Ascending aorta (tissue), 2 donors: Measurements from ENCODE around the gene GDF15. TPM values are rescaled to one million over a fixed set of nuclear protein-coding genes. Genes with fewer than 3 reads are reported as not detected.
"Not testable (repeated sequence)": the region's sequence is repeated elsewhere in the genome, so short reads cannot be mapped to it uniquely, and the experiment has no call there.

Source experiments
- DNase-seq, 2 donors: peaks; one replicate each; pipeline ENCODE4 v3.0.0-alpha.2; 2019; ENCODE audit warnings: low spot score in 2 of 2
- H3K27ac ChIP-seq, 2 donors: fragments of 200-600 bp; sonication (generic); one replicate each; pipeline ENCODE4 v1.5.1; 2016 to 2017; ENCODE audit warnings: mild to moderate bottlenecking in 1 of 2
- H3K27me3 ChIP-seq: fragments of 200-600 bp; sonication (generic); one replicate; pipeline ENCODE4 v1.5.1; 2017
- H3K36me3 ChIP-seq, 2 donors: fragments of 200-600 bp; sonication (generic); one replicate each; pipeline ENCODE4 v1.5.1; 2016
- H3K4me1 ChIP-seq, 2 donors: fragments of 200-600 bp; sonication (generic); one replicate each; pipeline ENCODE4 v1.5.1; 2016 to 2017; ENCODE audit warnings: mild to moderate bottlenecking in 1 of 2
- H3K4me3 ChIP-seq, 2 donors: fragments of 200-600 bp; sonication (generic); one replicate each; pipeline ENCODE4 v1.5.1; 2016 to 2017; ENCODE audit warnings: mild to moderate bottlenecking in 1 of 2
- H3K9me3 ChIP-seq, 2 donors: fragments of 200-600 bp; sonication (generic); one replicate each; pipeline ENCODE4 v1.5.1; 2016
- CTCF ChIP-seq, 3 experiments: fragments of 200-600 bp in 2 of 3; fragments of 450-650 bp in 1 of 3; sonication (generic) in 2 of 3; IDR thresholded peaks; one replicate each; pipeline ENCODE4 v1.5.1; 2016 to 2019; ENCODE audit warnings: antibody characterized with exemption in 3 of 3, mild to moderate bottlenecking in 1 of 3, moderate library complexity in 1 of 3
- intact Hi-C: fragments of 100-400 bp; cut with DNase I; formaldehyde crosslinking; loops from one replicate; pipeline ENCODE4 v1.15.1; 2023
- total RNA-seq: library from RNA; depleted of rRNA; stranded (reverse); fragments of >200 nt; gene quantifications from one replicate; pipeline ENCODE4 v1.1.0, GENCODE V29; 2016

GDF15 gene
- total RNA-seq, 1 donor from 2014 or later: 8.5 TPM

GRCh38 chr19:18379803-18380747 lies 5.9 kb upstream of the GDF15 start:
- Histone ChIP-seq H3K4me1 (peaks cover 4 to 12% of the 10 kb centered on the region in 2 donors), H3K4me3 (no peak overlapping the region), H3K9me3 (no peaks in the 10 kb centered on the region), H3K27me3 (no peaks in the 10 kb centered on the region), H3K36me3 (no peaks in the 10 kb centered on the region), H3K27ac (peak overlapping the region; percentile 64 to 72)
- TF ChIP-seq CTCF (IDR thresholded peaks at IDR 0.05): no peak
- intact Hi-C loops: no loop called here
- DNase-seq: peak; percentile 86 to 95

GRCh38 chr19:18380843-18381242 lies 5.1 kb upstream of the GDF15 start:
- H3K36me3 ChIP-seq: no peaks in the 10 kb centered on the region
- intact Hi-C loops: no loop called here
- no peak for TF ChIP-seq CTCF (IDR thresholded peaks at IDR 0.05)
- no peak overlapping the region for H3K4me3 ChIP-seq
- H3K4me1 ChIP-seq: peaks cover 4 to 12% of the 10 kb centered on the region in 2 donors
- H3K9me3 ChIP-seq: no peaks in the 10 kb centered on the region
- DNase-seq: no peak
- no peaks in the 10 kb centered on the region for H3K27me3 ChIP-seq
- peak overlapping the region; percentile 64 to 72 for H3K27ac ChIP-seq

- peaks cover 5 to 23% of the 10 kb centered on the region in 2 donors for H3K4me1 ChIP-seq
- H3K36me3 ChIP-seq, H3K27ac ChIP-seq, H3K4me3 ChIP-seq, H3K27me3 ChIP-seq, H3K9me3 ChIP-seq, DNase-seq, intact Hi-C loops: not testable (repeated sequence)
Observed at GRCh38 chr19:18383622-18384021, 2.3 kb upstream of the GDF15 start.

- H3K27me3 ChIP-seq: no peaks in the 10 kb centered on the region
- H3K27ac ChIP-seq: no peak overlapping the region
- peaks cover 7 to 26% of the 10 kb centered on the region in 2 donors for H3K4me1 ChIP-seq
- H3K9me3 ChIP-seq: no peaks in the 10 kb centered on the region
- TF ChIP-seq CTCF (IDR thresholded peaks at IDR 0.05): no peak
- no peaks in the 10 kb centered on the region for H3K36me3 ChIP-seq
- intact Hi-C loops: no loop called here
- no peak overlapping the region for H3K4me3 ChIP-seq
- no peak for DNase-seq
Observed at GRCh38 chr19:18384775-18385174, 1.2 kb upstream of the GDF15 start.

GRCh38 chr19:18385359-18385674 lies 641 bp upstream of the GDF15 start:
- no peak overlapping the region for H3K27ac ChIP-seq
- H3K4me1 ChIP-seq: peaks cover 7 to 23% of the 10 kb centered on the region in 2 donors
- no peak for DNase-seq
- TF ChIP-seq CTCF (IDR thresholded peaks at IDR 0.05): no peak
- no peaks in the 10 kb centered on the region for H3K9me3 ChIP-seq
- no peaks in the 10 kb centered on the region for H3K27me3 ChIP-seq
- intact Hi-C loops: no loop called here
- H3K36me3 ChIP-seq: no peaks in the 10 kb centered on the region
- no peak overlapping the region for H3K4me3 ChIP-seq

- H3K4me3 ChIP-seq: peak overlapping the region in 1 of 2 donors; percentile 24
- no peak overlapping the region for H3K27ac ChIP-seq
- no peak for DNase-seq
- TF ChIP-seq CTCF (IDR thresholded peaks at IDR 0.05): no peak
- H3K36me3 ChIP-seq: no peaks in the 10 kb centered on the region
- H3K9me3 ChIP-seq: no peaks in the 10 kb centered on the region
- H3K27me3 ChIP-seq: no peaks in the 10 kb centered on the region
- peaks cover 3 to 16% of the 10 kb centered on the region in 2 donors for H3K4me1 ChIP-seq
- intact Hi-C loops: no loop called here
Observed at GRCh38 chr19:18386543-18387271, 749 bp downstream of the GDF15 start.
